Hepatocyte (in vitro differentiated cells): ENCODE measurements around the gene SFXN5. TPM values are rescaled to one million over a fixed set of nuclear protein-coding genes. Genes with fewer than 3 reads are reported as not detected.

Experiments
- DNase-seq: peaks from one replicate; pipeline ENCODE4 v3.0.0-alpha.2; 2016; ENCODE audit warnings: low spot score
- H2AFZ ChIP-seq: fragments of 200-600 bp; sonication (generic); 2 replicates; pipeline ENCODE4 v1.6.0; 2016; ENCODE audit warnings: antibody characterized with exemption, mild to moderate bottlenecking
- H3K27ac ChIP-seq: fragments of 200-600 bp; sonication (generic); 2 replicates; pipeline ENCODE4 v1.5.1; 2016; ENCODE audit warnings: mild to moderate bottlenecking
- H3K27me3 ChIP-seq: fragments of 200-600 bp; sonication (generic); 2 replicates; pipeline ENCODE4 v1.6.1; 2016
- H3K36me3 ChIP-seq: fragments of 200-600 bp; sonication (generic); replicated peaks from 2 replicates; pipeline ENCODE4 v1.5.1; 2016; ENCODE audit warnings: low read depth; ENCODE audit not compliant: insufficient read depth
- H3K4me1 ChIP-seq: fragments of 200-600 bp; sonication (generic); 2 replicates; pipeline ENCODE4 v1.5.1; 2016; ENCODE audit warnings: mild to moderate bottlenecking, moderate library complexity; ENCODE audit not compliant: insufficient read depth
- H3K4me2 ChIP-seq: fragments of 200-600 bp; sonication (generic); 2 replicates; pipeline ENCODE4 v1.6.0; 2016
- H3K4me3 ChIP-seq: fragments of 200-600 bp; sonication (generic); 2 replicates; pipeline ENCODE4 v1.5.1; 2016; ENCODE audit warnings: mild to moderate bottlenecking
- H3K79me2 ChIP-seq: fragments of 200-600 bp; sonication (generic); 2 replicates; pipeline ENCODE4 v1.6.0; 2017; ENCODE audit warnings: mild to moderate bottlenecking
- H3K9me2 ChIP-seq: fragments of 200-600 bp; sonication (generic); replicated peaks from 2 replicates; pipeline ENCODE4 v1.6.0; 2017; ENCODE audit warnings: mild to moderate bottlenecking; ENCODE audit not compliant: insufficient read depth
- H3K9me3 ChIP-seq: fragments of 200-600 bp; sonication (generic); 2 replicates; pipeline ENCODE4 v1.5.1; 2016; ENCODE audit warnings: low read depth, mild to moderate bottlenecking
- H4K20me1 ChIP-seq: fragments of 200-600 bp; sonication (generic); 2 replicates; pipeline ENCODE4 v1.6.0; 2016; ENCODE audit warnings: mild to moderate bottlenecking; ENCODE audit not compliant: insufficient read depth, poor library complexity, severe bottlenecking
- EZH2 ChIP-seq: fragments of 200-600 bp; sonication (generic); IDR thresholded peaks from 2 replicates; pipeline ENCODE4 v1.6.1; 2016; ENCODE audit warnings: antibody characterized with exemption, mild to moderate bottlenecking, borderline replicate concordance
- EZH2phosphoT487 ChIP-seq: fragments of 200-600 bp; sonication (generic); IDR thresholded peaks from one replicate; pipeline ENCODE4 v1.6.1; 2018; ENCODE audit warnings: antibody characterized with exemption, mild to moderate bottlenecking, low read depth, moderate library complexity; ENCODE audit not compliant: unreplicated experiment, severe bottlenecking
- WGBS: methylation state at CpG from one replicate; pipeline ENCODE4 v1.1.6; 2016; ENCODE audit warnings: low lambda C conversion rate; ENCODE audit errors: missing lambda C conversion rate; 5-methylcytosine and 5-hydroxymethylcytosine counted together
- polyA plus RNA-seq: library from polyadenylated mRNA; unstranded; fragments of >200 nt; fragmentation: Nextera tagmentation; extraction: Ambion mirVana; gene quantifications from 2 replicates; pipeline ENCODE4 v1.2.1, GENCODE V29; 2016
- total RNA-seq: library from RNA; depleted of rRNA; stranded (reverse); fragments of >200 nt; gene quantifications from 2 replicates; pipeline ENCODE4 v1.2.3, GENCODE V29; 2014
- TF ChIP-seq, protein P1 (sequence below): fragments of 200-600 bp; sonication (generic); IDR thresholded peaks from 2 replicates; pipeline ENCODE4 v1.5.1; 2016; ENCODE audit warnings: antibody characterized with exemption, mild to moderate bottlenecking; ENCODE audit not compliant: poor library complexity

SFXN5 gene
- total and polyA plus RNA-seq, 2 experiments from 2014 or later = 25.8 to 34.6 TPM

DNA sequence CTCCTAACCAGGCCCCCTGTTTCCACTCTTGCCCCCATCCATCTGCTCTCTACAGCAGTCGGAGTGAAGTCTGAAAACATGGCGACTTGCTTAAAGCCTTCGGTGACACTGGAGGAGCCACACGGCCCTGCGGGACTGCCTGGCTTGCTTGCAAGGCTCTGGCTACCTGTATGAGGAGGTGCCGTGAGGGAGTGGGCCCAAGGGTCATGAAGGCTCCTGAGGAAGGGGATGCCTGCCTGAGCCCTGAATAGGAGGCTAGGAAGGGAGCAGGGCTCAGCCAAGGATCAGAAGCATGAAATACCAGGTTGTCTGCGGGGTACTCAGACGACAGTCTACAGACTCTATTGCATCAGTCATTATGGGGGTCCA is 78.8 kb downstream of the SFXN5 start:
- no peak for TF ChIP-seq EZH2phosphoT487
- TF ChIP-seq, protein P1, sequence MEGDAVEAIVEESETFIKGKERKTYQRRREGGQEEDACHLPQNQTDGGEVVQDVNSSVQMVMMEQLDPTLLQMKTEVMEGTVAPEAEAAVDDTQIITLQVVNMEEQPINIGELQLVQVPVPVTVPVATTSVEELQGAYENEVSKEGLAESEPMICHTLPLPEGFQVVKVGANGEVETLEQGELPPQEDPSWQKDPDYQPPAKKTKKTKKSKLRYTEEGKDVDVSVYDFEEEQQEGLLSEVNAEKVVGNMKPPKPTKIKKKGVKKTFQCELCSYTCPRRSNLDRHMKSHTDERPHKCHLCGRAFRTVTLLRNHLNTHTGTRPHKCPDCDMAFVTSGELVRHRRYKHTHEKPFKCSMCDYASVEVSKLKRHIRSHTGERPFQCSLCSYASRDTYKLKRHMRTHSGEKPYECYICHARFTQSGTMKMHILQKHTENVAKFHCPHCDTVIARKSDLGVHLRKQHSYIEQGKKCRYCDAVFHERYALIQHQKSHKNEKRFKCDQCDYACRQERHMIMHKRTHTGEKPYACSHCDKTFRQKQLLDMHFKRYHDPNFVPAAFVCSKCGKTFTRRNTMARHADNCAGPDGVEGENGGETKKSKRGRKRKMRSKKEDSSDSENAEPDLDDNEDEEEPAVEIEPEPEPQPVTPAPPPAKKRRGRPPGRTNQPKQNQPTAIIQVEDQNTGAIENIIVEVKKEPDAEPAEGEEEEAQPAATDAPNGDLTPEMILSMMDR = no peak
- TF ChIP-seq EZH2 = no peak
- no peaks in the 10 kb centered on the region for H3K9me2 ChIP-seq
- H4K20me1 ChIP-seq = no peaks in the 10 kb centered on the region
- H3K36me3 ChIP-seq = no peaks in the 10 kb centered on the region
- no peaks in the 10 kb centered on the region for H3K4me1 ChIP-seq
- H3K27ac ChIP-seq = no peak overlapping the region
- no peak for DNase-seq
- no peaks in the 10 kb centered on the region for H3K27me3 ChIP-seq
- no peak overlapping the region for H3K4me2 ChIP-seq
- 86% methylated on average over 8 of the region's 8 CpGs for WGBS
- no peaks in the 10 kb centered on the region for H3K79me2 ChIP-seq
- H2AFZ ChIP-seq = no peak overlapping the region
- no peaks in the 10 kb centered on the region for H3K9me3 ChIP-seq
- no peak overlapping the region for H3K4me3 ChIP-seq

- Histone ChIP-seq H3K79me2 (no peaks in the 10 kb centered on the region), H3K9me2 (no peaks in the 10 kb centered on the region), H3K4me3 (no peak overlapping the region), H3K4me1 (no peaks in the 10 kb centered on the region), H3K36me3 (no peaks in the 10 kb centered on the region), H3K9me3 (no peaks in the 10 kb centered on the region), H3K27ac (no peak overlapping the region), H3K4me2 (no peak overlapping the region), H3K27me3 (no peaks in the 10 kb centered on the region), H4K20me1 (no peaks in the 10 kb centered on the region), H2AFZ (no peak overlapping the region)
- WGBS = 88% methylated on average over 11 of the region's 11 CpGs
- no peak for DNase-seq
- no peak for TF ChIP-seq EZH2phosphoT487
- TF ChIP-seq, protein P1 = no peak
Observed at GRCh38 chr2:72991980-72992733, 79.4 kb downstream of the SFXN5 start.

DNA sequence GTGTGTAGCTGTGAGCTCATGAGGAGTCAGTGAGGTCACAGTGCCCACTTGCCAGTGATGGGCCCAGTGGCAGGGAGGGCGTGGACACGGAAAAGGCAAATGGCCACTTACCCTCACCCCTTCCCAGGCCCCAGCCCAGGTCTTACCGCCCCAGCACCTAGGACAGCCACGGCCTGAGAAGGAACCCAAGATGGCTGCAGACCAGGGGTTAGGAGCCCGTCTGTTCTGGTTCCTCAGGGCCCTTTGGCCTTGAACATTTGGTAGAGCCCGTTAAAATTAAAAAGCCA is 80.1 kb downstream of the SFXN5 start:
- Histone ChIP-seq H2AFZ (no peak overlapping the region), H3K4me1 (peaks cover under 1% of the 10 kb centered on the region), H3K9me2 (no peaks in the 10 kb centered on the region), H3K4me2 (no peak overlapping the region), H3K9me3 (no peaks in the 10 kb centered on the region), H3K27ac (no peak overlapping the region), H4K20me1 (no peaks in the 10 kb centered on the region), H3K27me3 (no peaks in the 10 kb centered on the region), H3K4me3 (no peak overlapping the region), H3K36me3 (no peaks in the 10 kb centered on the region), H3K79me2 (no peaks in the 10 kb centered on the region)
- WGBS = 95% methylated on average over 6 of the region's 6 CpGs
- no peak for DNase-seq
- TF ChIP-seq EZH2phosphoT487 = no peak
- TF ChIP-seq, protein P1 = no peak
- no peak for TF ChIP-seq EZH2
